NOMO-1 (cell line): ENCODE results near the gene PDGFC.
"Not testable (repeated sequence)": the region's sequence is repeated elsewhere in the genome, so short reads cannot be mapped to it uniquely, and the experiment has no call there.

Experiments used
- DNase-seq, 2 experiments: peaks; one replicate each; lab custom pipeline; 2025; ENCODE audit not compliant: unreplicated experiment in 2 of 2; lab: John Stamatoyannopoulos, UW

Gene PDGFC

DNA sequence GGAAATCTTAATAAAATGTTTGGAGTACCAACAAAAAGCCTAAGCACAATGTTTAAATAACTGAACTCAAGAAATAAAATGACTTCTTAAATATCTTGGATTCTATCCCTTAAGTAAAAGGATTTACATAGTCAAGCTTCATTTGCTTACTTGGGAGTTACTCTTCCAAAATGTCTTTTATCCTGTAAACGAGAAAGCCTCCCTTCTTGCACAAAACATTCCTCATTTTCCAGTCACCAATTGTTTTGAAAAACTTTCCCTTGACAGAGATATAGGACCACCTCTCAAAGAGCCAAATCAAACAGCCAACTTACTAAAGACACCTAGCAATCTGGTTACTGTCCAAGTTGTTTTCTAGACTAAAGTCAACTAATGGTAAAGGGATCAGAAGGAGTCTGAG, 18.6 kb downstream of the PDGFC start:
- no peak for DNase-seq

GRCh38 chr4:156952078-156952759, 19.4 kb downstream of the PDGFC start:
- no peak for DNase-seq

DNA sequence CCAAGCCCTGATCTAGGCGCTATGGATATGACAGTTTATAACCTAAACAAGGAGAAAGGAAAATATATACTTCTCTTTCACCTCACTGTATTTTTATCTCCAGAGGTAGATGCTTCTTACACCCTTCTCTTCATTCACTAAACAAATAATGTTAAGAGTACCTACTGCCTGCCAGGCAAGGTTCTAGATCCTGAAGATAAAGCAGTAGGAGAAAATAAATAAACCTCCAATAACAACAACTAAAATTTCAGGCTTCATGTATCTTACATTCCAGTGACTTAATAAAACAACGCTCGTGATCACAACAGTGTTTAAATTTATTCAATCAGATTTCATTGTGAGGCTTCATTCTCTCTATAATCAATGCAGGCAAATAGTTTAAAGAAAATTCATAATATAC, 20.7 kb downstream of the PDGFC start:
- no peak for DNase-seq

- DNase-seq, result no peak
These were observed 21.5 kb downstream of the PDGFC start for GRCh38 chr4:156950090-156950489.

DNA sequence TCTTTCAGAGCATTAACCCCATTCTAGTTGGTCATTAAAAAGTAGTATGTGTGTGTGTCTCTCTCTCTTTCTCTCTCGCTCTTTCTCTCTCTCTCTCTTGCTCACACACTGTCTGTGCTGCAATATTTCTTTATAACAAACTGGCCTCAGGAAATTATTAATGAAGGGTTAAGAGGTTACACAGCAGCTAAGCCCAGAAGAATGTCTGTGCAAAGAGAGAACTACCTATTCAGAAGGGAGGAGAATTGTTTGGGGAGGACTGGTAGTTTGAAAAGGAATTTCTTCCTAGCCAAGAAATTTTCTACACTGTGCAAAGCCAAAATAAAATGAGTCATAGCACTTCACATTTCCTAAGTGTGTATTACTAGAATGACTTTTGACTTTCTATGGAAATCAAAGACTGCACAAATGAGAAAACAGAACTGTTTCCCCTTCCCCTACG, 22.2 kb downstream of the PDGFC start:
- DNase-seq, result no peak

GRCh38 chr4:156948738-156949137, 22.9 kb downstream of the PDGFC start:
- DNase-seq, result no peak

DNA sequence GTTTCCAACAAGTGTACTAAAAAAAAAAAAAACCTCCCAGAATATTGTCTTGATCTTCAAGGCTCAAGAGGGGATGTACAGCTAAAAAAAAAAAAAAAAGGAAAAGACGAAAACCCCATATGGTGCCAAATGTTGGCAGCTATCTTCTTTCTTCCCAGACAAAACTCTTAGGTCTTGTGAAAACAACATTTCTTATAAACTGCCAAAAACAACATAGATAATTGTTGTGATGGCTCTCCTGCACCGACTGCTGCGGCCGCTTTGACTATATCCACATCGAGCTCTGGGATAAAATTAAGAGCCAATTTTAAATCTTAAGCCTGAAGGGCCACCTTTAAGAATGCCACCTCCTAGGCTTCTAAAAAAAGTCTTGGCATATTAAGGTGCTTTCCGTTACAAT, 23.5 kb downstream of the PDGFC start:
- no peak for DNase-seq

GRCh38 chr4:156946516-156947424, 24.8 kb downstream of the PDGFC start:
- DNase-seq, result no peak

- DNase-seq, result no peak
These were observed 26.1 kb downstream of the PDGFC start for GRCh38 chr4:156945532-156945931.

DNA sequence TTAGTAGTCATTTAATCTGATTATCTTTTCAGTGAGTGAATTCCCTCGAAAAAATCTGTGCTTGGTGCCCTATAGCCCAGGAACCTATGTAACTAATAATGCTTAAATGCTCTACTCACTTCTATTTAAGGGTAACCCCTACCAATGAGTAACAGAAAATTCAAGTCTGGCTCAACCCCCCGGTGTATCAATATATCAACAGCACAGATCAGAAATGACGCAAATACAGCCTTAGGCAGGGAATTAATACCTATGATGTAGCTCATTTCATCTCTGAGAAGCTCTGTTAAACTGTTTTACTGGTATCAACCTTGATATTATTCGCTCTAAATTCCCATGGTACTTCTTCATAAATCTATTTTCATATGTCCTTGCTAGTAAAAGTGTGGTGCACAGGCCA, 28.6 kb downstream of the PDGFC start:
- DNase-seq, result no peak

DNA sequence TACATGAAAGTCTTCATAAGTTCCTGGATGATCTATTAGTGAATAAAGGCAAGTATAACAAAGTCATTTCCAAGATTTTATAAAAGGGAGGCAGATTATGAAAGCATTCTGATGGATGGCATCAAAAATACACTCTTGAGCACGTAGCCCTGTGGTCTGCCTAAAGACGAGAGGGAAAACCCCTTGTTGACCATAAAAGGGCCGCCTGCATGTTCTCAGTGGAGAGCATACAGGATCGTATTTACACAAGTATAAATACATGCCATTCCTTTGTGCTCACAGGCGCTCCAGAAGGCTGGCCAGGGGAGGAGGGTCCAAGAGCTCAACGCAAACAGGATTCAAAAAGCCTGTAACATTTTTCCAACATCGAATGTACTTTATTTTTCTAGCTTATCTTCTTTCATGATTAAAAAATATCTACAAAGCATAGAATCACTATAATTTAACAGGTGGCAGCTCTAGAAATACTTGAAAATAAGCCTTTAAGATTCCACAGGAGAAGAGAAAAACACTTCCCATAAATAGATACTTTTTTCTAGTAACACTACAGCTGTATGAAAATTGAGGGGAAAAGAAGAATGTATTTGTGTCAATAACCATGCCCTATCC, 29.6 kb downstream of the PDGFC start:
- no peak for DNase-seq

GRCh38 chr4:156939801-156940200, 31.8 kb downstream of the PDGFC start:
- DNase-seq, result peak in 1 of 2 experiments; percentile 86

GRCh38 chr4:156939139-156939538, 32.5 kb downstream of the PDGFC start:
- DNase-seq, result no peak

DNA sequence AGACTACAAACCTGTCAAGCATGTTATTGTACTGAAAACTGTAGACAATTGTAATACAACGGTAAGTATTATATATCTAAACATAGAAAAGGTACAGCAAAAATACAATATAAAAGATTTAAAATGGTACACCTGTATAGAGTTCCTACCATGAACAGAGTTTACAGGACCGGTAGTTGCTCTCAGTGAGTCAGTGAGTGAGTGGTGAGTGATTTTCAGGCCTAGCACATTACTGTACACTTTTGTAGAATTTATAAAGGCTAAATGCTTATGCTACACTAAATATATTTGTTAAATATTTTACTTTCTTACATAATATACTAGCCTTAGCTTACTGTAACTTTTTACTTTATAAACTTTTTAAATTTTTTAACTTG, 37.4 kb downstream of the PDGFC start:
- no peak for DNase-seq

GRCh38 chr4:156933633-156934258, 37.9 kb downstream of the PDGFC start:
- DNase-seq, result no peak

- not testable (repeated sequence) for DNase-seq
These were observed 39.2 kb downstream of the PDGFC start for GRCh38 chr4:156932360-156932759.

GRCh38 chr4:156931267-156931666, 40.3 kb downstream of the PDGFC start:
- no peak for DNase-seq

DNA sequence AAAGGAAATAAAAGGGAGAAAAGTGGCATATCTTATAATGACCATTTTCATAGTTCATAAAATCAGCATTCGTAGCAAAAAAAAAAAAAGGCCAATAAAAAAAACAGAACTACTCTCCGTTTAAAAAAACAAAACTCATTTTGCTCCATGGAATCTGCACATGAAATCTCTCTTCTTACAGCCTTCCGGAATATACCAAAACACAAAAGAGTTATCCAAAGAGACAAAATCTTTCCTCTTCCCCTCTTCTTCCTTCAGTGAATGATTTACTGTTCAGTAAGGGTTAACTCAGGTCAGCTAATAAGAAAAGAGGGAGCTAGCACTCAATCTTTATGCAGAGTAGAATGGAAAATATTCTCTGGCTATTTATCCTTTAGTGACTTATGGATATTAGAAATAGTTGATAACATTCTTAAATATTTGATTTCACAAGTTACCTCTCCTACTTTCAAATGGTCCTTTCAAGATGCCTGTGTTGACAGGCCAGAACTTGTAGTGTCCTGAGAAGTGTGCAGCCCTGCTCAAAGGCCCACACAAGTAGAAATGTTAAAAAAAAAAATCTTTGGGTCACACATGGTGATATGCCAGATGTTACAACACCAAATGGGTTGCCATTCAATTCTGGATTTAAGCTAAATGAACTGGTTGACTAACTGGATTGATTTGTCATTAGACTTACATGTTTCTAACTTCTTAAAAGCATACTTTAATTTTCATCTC, 42.1 kb downstream of the PDGFC start:
- no peak for DNase-seq

DNA sequence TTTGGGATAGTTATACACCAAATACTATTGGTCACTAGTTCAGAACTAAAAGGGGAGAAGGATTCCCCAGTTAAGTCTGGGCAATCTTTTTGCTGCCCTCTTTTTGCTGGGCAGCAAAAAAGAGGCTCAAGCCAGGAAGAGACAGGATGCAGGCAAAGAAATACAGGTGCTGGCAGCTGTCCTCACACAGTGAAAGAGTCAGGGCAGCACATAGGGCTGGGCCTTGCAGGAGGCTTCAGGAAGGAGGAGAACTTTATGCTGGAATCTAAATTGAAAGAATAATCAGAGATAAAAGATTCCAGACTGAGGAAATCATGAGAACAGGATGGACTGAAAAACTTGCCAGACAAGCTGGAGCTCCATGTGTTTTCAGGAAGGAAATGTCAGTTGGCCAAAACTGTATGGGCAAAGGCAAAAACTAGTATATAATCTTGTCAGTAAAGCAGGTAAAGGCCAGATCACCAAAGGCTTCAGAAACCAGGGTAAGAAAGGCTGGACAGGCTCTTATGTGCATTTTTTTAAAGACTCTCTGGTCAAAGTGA, 46.8 kb downstream of the PDGFC start:
- DNase-seq, result no peak

GRCh38 chr4:156923525-156923924, 48.1 kb downstream of the PDGFC start:
- no peak for DNase-seq
